Esophagus muscularis mucosa (tissue), 3 donors: ENCODE measurements around the gene CFAP90.

ENCODE experiments used
- CTCF ChIP-seq, 3 experiments: fragments of 200-600 bp in 2 of 3; fragments of 450-650 bp in 1 of 3; sonication (generic) in 2 of 3; IDR thresholded peaks; one replicate each; pipeline ENCODE4 v1.5.1; 2017 to 2019; ENCODE audit warnings: antibody characterized with exemption in 3 of 3, mild to moderate bottlenecking in 2 of 3, moderate library complexity in 1 of 3
- POLR2AphosphoS5 ChIP-seq, 2 donors: sonication (generic); formaldehyde crosslinking; IDR thresholded peaks; one replicate each; pipeline ENCODE4 v1.6.1; 2017; ENCODE audit warnings: antibody characterized with exemption in 2 of 2

GRCh38 chr5:7894439-7894838 lies 43.5 kb upstream of the CFAP90 start:
- TF ChIP-seq CTCF (IDR thresholded peaks at IDR 0.05) = no peak
- TF ChIP-seq POLR2AphosphoS5 (IDR thresholded peaks at IDR 0.05) = no peak
